CD14-positive monocyte (primary cell): Measurements from ENCODE around the gene RNF227. TPM values are rescaled to one million over a fixed set of nuclear protein-coding genes. Genes with fewer than 3 reads are reported as not detected.

Experiments
- DNase-seq, 3 donors: peaks; one replicate each; pipeline ENCODE4 v3.0.0-alpha.2; 2011 to 2022
- H2AFZ ChIP-seq: 2 replicates; pipeline ENCODE4 v1.6.0; 2012; ENCODE audit warnings: mild to moderate bottlenecking, low read depth, low read length, inconsistent platforms; ENCODE audit not compliant: insufficient read depth, poor library complexity, severe bottlenecking
- H3K27ac ChIP-seq, 2 donors: 1 replicate in 1 of 2; 2 replicates in 1 of 2; pipeline ENCODE4 v1.5.1; 2012 to 2013; ENCODE audit warnings: low read length in 2 of 2, control low read depth in 1 of 2, inconsistent platforms in 1 of 2, low read depth in 1 of 2, mild to moderate bottlenecking in 1 of 2
- H3K27me3 ChIP-seq, 2 donors: one replicate each; pipeline versions ENCODE4 v1.6.0 to v1.6.1; 2011 to 2013; ENCODE audit warnings: low read length in 2 of 2; ENCODE audit not compliant: control insufficient read depth in 2 of 2, insufficient read depth in 2 of 2
- H3K36me3 ChIP-seq, 2 donors: replicated peaks in 1 of 2; 1 replicate in 1 of 2; 2 replicates in 1 of 2; pipeline versions ENCODE4 v1.5.1 to v1.6.1; 2012 to 2013; ENCODE audit warnings: low read length in 2 of 2, control low read depth in 1 of 2, inconsistent platforms in 1 of 2, mild to moderate bottlenecking in 1 of 2; ENCODE audit not compliant: insufficient read depth in 2 of 2, control insufficient read depth in 1 of 2
- H3K4me1 ChIP-seq, 2 donors: 1 replicate in 1 of 2; 2 replicates in 1 of 2; pipeline versions ENCODE4 v1.5.1 to v1.6.1; 2012 to 2013; ENCODE audit warnings: low read length in 2 of 2, control low read depth in 1 of 2, inconsistent platforms in 1 of 2, mild to moderate bottlenecking in 1 of 2, moderate library complexity in 1 of 2; ENCODE audit not compliant: insufficient read depth in 2 of 2, control insufficient read depth in 1 of 2
- H3K4me2 ChIP-seq: replicated peaks from 2 replicates; pipeline ENCODE3; 2012; ENCODE audit warnings: low read length, moderate library complexity, mild to moderate bottlenecking; ENCODE audit not compliant: poor library complexity, severe bottlenecking; ENCODE audit errors: extremely low read depth
- H3K4me3 ChIP-seq, 3 experiments: fragments of 200-600 bp in 1 of 3; sonication (generic) in 1 of 3; replicated peaks in 1 of 3; 1 replicate in 2 of 3; 2 replicates in 1 of 3; pipeline ENCODE4 v1.5.1; 2011 to 2013; ENCODE audit warnings: low read length in 3 of 3, mild to moderate bottlenecking in 3 of 3, control low read depth in 2 of 3, low read depth in 2 of 3, inconsistent platforms in 1 of 3, moderate library complexity in 1 of 3
- H3K79me2 ChIP-seq: 2 replicates; pipeline ENCODE4 v1.6.0; 2012; ENCODE audit warnings: mild to moderate bottlenecking, control low read depth, inconsistent platforms, low read length, moderate library complexity; ENCODE audit not compliant: insufficient read depth
- H3K9ac ChIP-seq: 2 replicates; pipeline ENCODE4 v1.6.0; 2017; ENCODE audit warnings: low read length, mild to moderate bottlenecking; ENCODE audit not compliant: insufficient read depth, poor library complexity, severe bottlenecking
- H3K9me3 ChIP-seq, 2 donors: replicated peaks in 1 of 2; 1 replicate in 1 of 2; 2 replicates in 1 of 2; pipeline versions ENCODE4 v1.5.1 to v1.6.1; 2012 to 2013; ENCODE audit warnings: low read length in 2 of 2, control low read depth in 1 of 2; ENCODE audit not compliant: control insufficient read depth in 1 of 2, insufficient read depth in 1 of 2
- H4K20me1 ChIP-seq: 2 replicates; pipeline ENCODE4 v1.6.0; 2012; ENCODE audit warnings: mild to moderate bottlenecking, low read length, control low read depth, moderate library complexity; ENCODE audit not compliant: insufficient read depth
- H3K27ac Mint-ChIP-seq, 7 donors: one replicate each; pipeline ENCODE4 v1.8.0; 2020; ENCODE audit warnings: mild to moderate bottlenecking in 7 of 7, mixed read lengths in 7 of 7, moderate library complexity in 6 of 7, inconsistent platforms in 2 of 7
- H3K27me3 Mint-ChIP-seq, 3 donors: one replicate each; pipeline ENCODE4 v1.8.0; 2021 to 2022; ENCODE audit warnings: low read depth in 3 of 3, mild to moderate bottlenecking in 3 of 3, mixed read lengths in 3 of 3, moderate library complexity in 3 of 3, inconsistent platforms in 1 of 3
- H3K36me3 Mint-ChIP-seq, 2 donors: one replicate each; pipeline ENCODE4 v1.8.0; 2020; ENCODE audit warnings: mixed read lengths in 2 of 2, inconsistent platforms in 1 of 2, mild to moderate bottlenecking in 1 of 2
- H3K4me1 Mint-ChIP-seq: one replicate; pipeline ENCODE4 v1.8.0; 2020; ENCODE audit warnings: mild to moderate bottlenecking, mixed read lengths
- H3K4me3 Mint-ChIP-seq, 2 donors: one replicate each; pipeline ENCODE4 v1.8.0; 2020; ENCODE audit warnings: mild to moderate bottlenecking in 2 of 2, mixed read lengths in 2 of 2, moderate library complexity in 1 of 2
- H3K9me3 Mint-ChIP-seq, 7 donors: one replicate each; pipeline ENCODE4 v1.8.0; 2020 to 2022; ENCODE audit warnings: mixed read lengths in 7 of 7, mild to moderate bottlenecking in 6 of 7, moderate library complexity in 6 of 7, inconsistent platforms in 2 of 7
- CTCF ChIP-seq: fragments of 200-600 bp; IDR thresholded peaks from one replicate; pipeline ENCODE4 v1.8.0; 2022; ENCODE audit warnings: antibody characterized with exemption, mild to moderate bottlenecking
- WGBS: methylation state at CpG from one replicate; pipeline ENCODE4 v1.1.5; 2013; ENCODE audit warnings: missing lambda C conversion rate; ENCODE audit not compliant: insufficient coverage; 5-methylcytosine and 5-hydroxymethylcytosine counted together
- intact Hi-C, 2 donors: fragments of 100-400 bp; cut with micrococcal nuclease; formaldehyde crosslinking; loops; one replicate each; pipeline versions ENCODE4 v1.15.0 to v1.15.1; 2023
- polyA plus RNA-seq, 3 donors: library from polyadenylated mRNA; depleted of rRNA in 1 of 3; unstranded in 2 of 3; stranded (reverse) in 1 of 3; fragments of 300-500 nt in 2 of 3; fragments of >200 nt in 1 of 3; fragmentation: Illumina TruSeq in 2 of 3; gene quantifications; 1 replicate in 2 of 3; 2 replicates in 1 of 3; pipeline ENCODE4 v1.2.3, GENCODE V29; 2012 to 2021

Gene RNF227
- polyA plus RNA-seq, 3 donors = 0.59 to 6.7 (median 1.3) TPM

- no peaks in the 10 kb centered on the region for H3K9me3 Mint-ChIP-seq
- peaks cover 0 to 1% (median 0%) of the 10 kb centered on the region in 3 donors for H3K27me3 Mint-ChIP-seq
- peak overlapping the region; percentile 47 to 94 (median 86) for H3K27ac Mint-ChIP-seq
- peak overlapping the region; percentile 92 to 93 for H3K4me3 Mint-ChIP-seq
- Histone ChIP-seq H3K27ac (peak overlapping the region; percentile 17 to 74), H3K9me3 (no peaks in the 10 kb centered on the region), H3K79me2 (no peaks in the 10 kb centered on the region), H3K27me3 (no peaks in the 10 kb centered on the region), H3K9ac (peak overlapping the region; percentile 61), H4K20me1 (no peaks in the 10 kb centered on the region), H3K36me3 (peaks cover 0 to 8% of the 10 kb centered on the region in 2 donors), H3K4me1 (peaks cover 21 to 24% of the 10 kb centered on the region in 2 donors), H2AFZ (peak overlapping the region; percentile 92), H3K4me2 (peak overlapping the region; percentile 88), H3K4me3 (peak overlapping the region; percentile 46 to 77 (median 53))
- H3K36me3 Mint-ChIP-seq = peaks cover 3 to 8% of the 10 kb centered on the region in 2 donors
- WGBS = 16% methylated on average over 40 of the region's 45 CpGs
- intact Hi-C loops = no loop called here
- no peak for TF ChIP-seq CTCF
- H3K4me1 Mint-ChIP-seq = peaks cover 34% of the 10 kb centered on the region
- peak; percentile 59 to 64 (median 63) for DNase-seq
Observed at GRCh38 chr17:7922845-7923628, 6.9 kb upstream of the RNF227 start.

GRCh38 chr17:7922269-7922844 lies 6.3 kb upstream of the RNF227 start:
- peak in 2 of 3 donors; percentile 29 to 37 for DNase-seq
- intact Hi-C loops = no loop called here
- Histone ChIP-seq H3K79me2 (no peaks in the 10 kb centered on the region), H3K9me3 (no peaks in the 10 kb centered on the region), H3K4me3 (peak overlapping the region; percentile 46 to 77 (median 53)), H3K4me2 (peak overlapping the region; percentile 88), H3K27ac (peak overlapping the region; percentile 17 to 74), H4K20me1 (no peaks in the 10 kb centered on the region), H3K36me3 (peaks cover 0 to 4% of the 10 kb centered on the region in 2 donors), H2AFZ (peak overlapping the region; percentile 92), H3K4me1 (peaks cover 21 to 24% of the 10 kb centered on the region in 2 donors), H3K27me3 (no peaks in the 10 kb centered on the region), H3K9ac (peak overlapping the region; percentile 61)
- WGBS = 51% methylated on average over 11 of the region's 16 CpGs
- Mint-ChIP-seq H3K27ac (peak overlapping the region; percentile 47 to 94 (median 86)), H3K27me3 (peaks cover 0 to 1% (median 0%) of the 10 kb centered on the region in 3 donors), H3K4me3 (peak overlapping the region; percentile 92 to 93), H3K9me3 (no peaks in the 10 kb centered on the region), H3K36me3 (peaks cover 0 to 4% of the 10 kb centered on the region in 2 donors), H3K4me1 (peaks cover 27% of the 10 kb centered on the region)
- no peak for TF ChIP-seq CTCF
